H9 (cell line): ENCODE measurements around the gene ESPNL. TPM values are rescaled to one million over a fixed set of nuclear protein-coding genes. Genes with fewer than 3 reads are reported as not detected.

Experiments
- DNase-seq: peaks from one replicate; pipeline ENCODE4 v3.0.0-alpha.2; 2017
- H2AFZ ChIP-seq: one replicate; pipeline ENCODE4 v1.6.1; 2013; ENCODE audit warnings: mild to moderate bottlenecking, low read length, control low read depth, moderate library complexity
- H2AK5ac ChIP-seq: 2 replicates; pipeline ENCODE4 v1.6.1; 2013; ENCODE audit warnings: low read length, control low read depth, mixed read lengths; ENCODE audit not compliant: insufficient read length
- H2BK120ac ChIP-seq: one replicate; pipeline ENCODE4 v1.6.1; 2013; ENCODE audit warnings: low read depth, mild to moderate bottlenecking, low read length, control low read depth, inconsistent platforms; ENCODE audit not compliant: poor library complexity, severe bottlenecking
- H2BK12ac ChIP-seq: 2 replicates; pipeline ENCODE4 v1.6.1; 2013; ENCODE audit warnings: low read length, control low read depth, mixed read lengths, low read depth; ENCODE audit not compliant: insufficient read length
- H2BK15ac ChIP-seq: 2 replicates; pipeline ENCODE4 v1.6.1; 2013; ENCODE audit warnings: low read depth, low read length, control low read depth
- H2BK20ac ChIP-seq: one replicate; pipeline ENCODE4 v1.6.1; 2013; ENCODE audit warnings: low read depth, mild to moderate bottlenecking, low read length, control low read depth, inconsistent platforms; ENCODE audit not compliant: poor library complexity, severe bottlenecking
- H2BK5ac ChIP-seq: 2 replicates; pipeline ENCODE4 v1.6.1; 2013; ENCODE audit warnings: low read length, control low read depth, mixed read lengths; ENCODE audit not compliant: insufficient read length
- H3K14ac ChIP-seq: 2 replicates; pipeline ENCODE4 v1.6.1; 2013; ENCODE audit warnings: low read length, control low read depth; ENCODE audit not compliant: insufficient read depth
- H3K18ac ChIP-seq: 2 replicates; pipeline ENCODE4 v1.6.1; 2013; ENCODE audit warnings: low read depth, mild to moderate bottlenecking, mixed read lengths, low read length, control low read depth; ENCODE audit not compliant: insufficient read length
- H3K23ac ChIP-seq: 2 replicates; pipeline ENCODE4 v1.6.1; 2013; ENCODE audit warnings: low read length, control low read depth, mixed read lengths, low read depth; ENCODE audit not compliant: insufficient read length
- H3K23me2 ChIP-seq: 2 replicates; pipeline ENCODE4 v1.6.1; 2013; ENCODE audit warnings: low read depth, mild to moderate bottlenecking, mixed read lengths, low read length, control low read depth; ENCODE audit not compliant: insufficient read length, poor library complexity, severe bottlenecking
- H3K27ac ChIP-seq: 2 replicates; pipeline ENCODE4 v1.5.1; 2013; ENCODE audit warnings: low read length, control low read depth, mixed read lengths, low read depth; ENCODE audit not compliant: insufficient read length
- H3K27me3 ChIP-seq: 2 replicates; pipeline ENCODE4 v1.6.1; 2013; ENCODE audit warnings: low read length, control low read depth, inconsistent platforms; ENCODE audit not compliant: insufficient read depth
- H3K4ac ChIP-seq: 2 replicates; pipeline ENCODE4 v1.6.1; 2013; ENCODE audit warnings: low read depth, mild to moderate bottlenecking, control low read depth, inconsistent platforms, low read length, moderate library complexity
- H3K4me1 ChIP-seq: 2 replicates; pipeline ENCODE4 v1.6.1; 2013; ENCODE audit warnings: low read length, control low read depth, inconsistent platforms; ENCODE audit not compliant: insufficient read depth
- H3K4me2 ChIP-seq: 2 replicates; pipeline ENCODE4 v1.6.1; 2013; ENCODE audit warnings: low read length, control low read depth, mixed read lengths; ENCODE audit not compliant: insufficient read length, insufficient read depth
- H3K56ac ChIP-seq: 2 replicates; pipeline ENCODE4 v1.6.1; 2013; ENCODE audit warnings: low read depth, mild to moderate bottlenecking, mixed read lengths, low read length, control low read depth; ENCODE audit not compliant: insufficient read length
- H3K79me1 ChIP-seq: 2 replicates; pipeline ENCODE4 v1.6.1; 2013; ENCODE audit warnings: low read depth, mild to moderate bottlenecking, moderate library complexity, low read length, control low read depth, inconsistent platforms; ENCODE audit not compliant: insufficient read depth, poor library complexity, severe bottlenecking
- H3K79me2 ChIP-seq: 2 replicates; pipeline ENCODE4 v1.6.1; 2013; ENCODE audit warnings: low read length, control low read depth, inconsistent platforms; ENCODE audit not compliant: insufficient read depth
- H3K9ac ChIP-seq: 2 replicates; pipeline ENCODE4 v1.6.1; 2013; ENCODE audit warnings: low read length, control low read depth, mixed read lengths; ENCODE audit not compliant: insufficient read length; ENCODE audit errors: extremely low read depth
- H3K9me3 ChIP-seq: one replicate; pipeline ENCODE4 v1.6.1; 2013; ENCODE audit warnings: low read depth, low read length, inconsistent platforms; ENCODE audit not compliant: control insufficient read depth
- H3T11ph ChIP-seq: one replicate; pipeline ENCODE4 v1.6.1; 2013; ENCODE audit warnings: mild to moderate bottlenecking, low read length, control low read depth, inconsistent platforms
- H4K20me1 ChIP-seq: one replicate; pipeline ENCODE4 v1.6.1; 2013; ENCODE audit not compliant: control insufficient read depth, insufficient read length, insufficient read depth
- H4K5ac ChIP-seq: 2 replicates; pipeline ENCODE4 v1.6.1; 2013; ENCODE audit warnings: low read depth, mild to moderate bottlenecking, mixed read lengths, low read length, control low read depth; ENCODE audit not compliant: insufficient read length
- H4K8ac ChIP-seq: replicated peaks from 2 replicates; pipeline ENCODE4 v1.6.1; 2013; ENCODE audit warnings: low read length, control low read depth, mixed read lengths, low read depth; ENCODE audit not compliant: insufficient read length
- H4K91ac ChIP-seq: 2 replicates; pipeline ENCODE4 v1.6.1; 2013; ENCODE audit warnings: low read depth, mild to moderate bottlenecking, moderate library complexity, mixed read lengths, low read length, control low read depth; ENCODE audit not compliant: insufficient read length
- H3K27ac Mint-ChIP-seq, 3 experiments: 2 replicates in 2 of 3; 3 replicates in 1 of 3; pipeline ENCODE4 v1.8.0; 2020 to 2021; ENCODE audit warnings: mixed read lengths in 3 of 3, mild to moderate bottlenecking in 1 of 3, moderate library complexity in 1 of 3
- H3K27me3 Mint-ChIP-seq: 2 replicates; pipeline ENCODE4 v1.8.0; 2021; ENCODE audit warnings: low read depth, mild to moderate bottlenecking, moderate library complexity, mixed read lengths
- H3K36me3 Mint-ChIP-seq, 3 experiments: 2 replicates in 2 of 3; 3 replicates in 1 of 3; pipeline ENCODE4 v1.8.0; 2020 to 2021; ENCODE audit warnings: low read depth in 3 of 3, mixed read lengths in 3 of 3; ENCODE audit not compliant: insufficient read depth in 1 of 3
- H3K4me1 Mint-ChIP-seq, 2 experiments: 2 replicates each; pipeline ENCODE4 v1.8.0; 2020; ENCODE audit warnings: mixed read lengths in 2 of 2
- H3K4me3 Mint-ChIP-seq, 2 experiments: 2 replicates in 1 of 2; 3 replicates in 1 of 2; pipeline ENCODE4 v1.8.0; 2020 to 2021; ENCODE audit warnings: mild to moderate bottlenecking in 2 of 2, mixed read lengths in 2 of 2, moderate library complexity in 1 of 2
- H3K9me3 Mint-ChIP-seq, 2 experiments: 2 replicates in 1 of 2; 3 replicates in 1 of 2; pipeline ENCODE4 v1.8.0; 2020; ENCODE audit warnings: mild to moderate bottlenecking in 2 of 2, mixed read lengths in 2 of 2, moderate library complexity in 1 of 2
- CTCF ChIP-seq: fragments of 200-600 bp; sonication (generic); conservative IDR thresholded peaks from 3 replicates; pipeline ENCODE4 v1.8.0; 2021; ENCODE audit warnings: antibody characterized with exemption, mild to moderate bottlenecking
- WGBS: extraction: QIAGEN DNeasy Blood & Tissue Kit; methylation state at CpG from one replicate; pipeline ENCODE4 v1.1.7; 2013; ENCODE audit warnings: missing lambda C conversion rate, low lambda C conversion rate, mixed read lengths; ENCODE audit not compliant: insufficient read length; ENCODE audit errors: extremely low coverage; 5-methylcytosine and 5-hydroxymethylcytosine counted together
- total RNA-seq: library from RNA; stranded (reverse); gene quantifications from 2 replicates; pipeline ENCODE4 v1.2.1, GENCODE V29; 2021

ESPNL gene
- total RNA-seq, 1 experiment from 2014 or later, result 0.17 TPM

GRCh38 chr2:238142382-238143205 lies 42.5 kb downstream of the ESPNL start:
- Mint-ChIP-seq H3K36me3 (no peaks in the 10 kb centered on the region), H3K27me3 (no peaks in the 10 kb centered on the region; the same call in 1 of the 2 replicates), H3K4me1 (no peaks in the 10 kb centered on the region), H3K27ac (no peak overlapping the region), H3K9me3 (no peaks in the 10 kb centered on the region), H3K4me3 (no peak overlapping the region)
- Histone ChIP-seq H2BK5ac (no peak overlapping the region), H3K23ac (no peak overlapping the region), H2BK20ac (no peak overlapping the region), H3K56ac (no peak overlapping the region), H2AFZ (no peak overlapping the region), H3K9me3 (no peaks in the 10 kb centered on the region), H3K4me2 (no peak overlapping the region), H2AK5ac (no peak overlapping the region), H4K91ac (no peak overlapping the region), H4K5ac (no peak overlapping the region), H2BK12ac (no peak overlapping the region), H3K23me2 (no peaks in the 10 kb centered on the region), H3K79me1 (no peaks in the 10 kb centered on the region), H3K14ac (no peak overlapping the region), H2BK15ac (no peak overlapping the region), H4K20me1 (peaks cover 2% of the 10 kb centered on the region), H3K79me2 (no peaks in the 10 kb centered on the region), H3K4ac (no peak overlapping the region), H3K9ac (no peak overlapping the region), H3K27ac (no peak overlapping the region), H3K27me3 (no peaks in the 10 kb centered on the region), H3K4me1 (no peaks in the 10 kb centered on the region), H4K8ac (no peak overlapping the region), H3T11ph (no peak overlapping the region), H3K18ac (no peak overlapping the region), H2BK120ac (no peak overlapping the region)
- no peak for TF ChIP-seq CTCF
- WGBS, result no CpG with 5 or more reads among the region's 30 CpGs
- DNase-seq, result no peak
